Endothelial cell of umbilical vein (primary cell): Measurements from ENCODE around the gene XYLB.

Experiments used
- EZH2 ChIP-seq: IDR thresholded peaks from 2 replicates; pipeline ENCODE4 v1.6.1; 2012; ENCODE audit warnings: borderline replicate concordance, low read depth, mild to moderate bottlenecking, moderate library complexity, low read length, inconsistent platforms; ENCODE audit not compliant: severe bottlenecking
- JUN ChIP-seq: IDR thresholded peaks from 2 replicates; pipeline ENCODE4 v1.6.1; 2011; ENCODE audit warnings: borderline replicate concordance, low read depth; ENCODE audit not compliant: insufficient read length, insufficient read depth
- POLR2AphosphoS5 ChIP-seq: IDR thresholded peaks from 2 replicates; pipeline ENCODE4 v1.6.1; 2012; ENCODE audit warnings: low read depth, mild to moderate bottlenecking, control low read depth, low read length, moderate library complexity; ENCODE audit not compliant: insufficient read depth
- TF ChIP-seq, protein P1 (sequence below), 2 donors: IDR thresholded peaks; 1 replicate in 1 of 2; 2 replicates in 1 of 2; pipeline ENCODE4 v1.5.1; 2011; ENCODE audit warnings: low read length in 2 of 2, mild to moderate bottlenecking in 2 of 2, moderate library complexity in 2 of 2, control low read depth in 1 of 2, inconsistent platforms in 1 of 2, low read depth in 1 of 2; ENCODE audit not compliant: insufficient read depth in 1 of 2; ENCODE audit errors: extremely low read depth in 1 of 2
- TF ChIP-seq, protein P2 (sequence below): IDR thresholded peaks from 2 replicates; pipeline ENCODE4 v1.6.1; 2011; ENCODE audit not compliant: insufficient read depth, insufficient read length

DNA sequence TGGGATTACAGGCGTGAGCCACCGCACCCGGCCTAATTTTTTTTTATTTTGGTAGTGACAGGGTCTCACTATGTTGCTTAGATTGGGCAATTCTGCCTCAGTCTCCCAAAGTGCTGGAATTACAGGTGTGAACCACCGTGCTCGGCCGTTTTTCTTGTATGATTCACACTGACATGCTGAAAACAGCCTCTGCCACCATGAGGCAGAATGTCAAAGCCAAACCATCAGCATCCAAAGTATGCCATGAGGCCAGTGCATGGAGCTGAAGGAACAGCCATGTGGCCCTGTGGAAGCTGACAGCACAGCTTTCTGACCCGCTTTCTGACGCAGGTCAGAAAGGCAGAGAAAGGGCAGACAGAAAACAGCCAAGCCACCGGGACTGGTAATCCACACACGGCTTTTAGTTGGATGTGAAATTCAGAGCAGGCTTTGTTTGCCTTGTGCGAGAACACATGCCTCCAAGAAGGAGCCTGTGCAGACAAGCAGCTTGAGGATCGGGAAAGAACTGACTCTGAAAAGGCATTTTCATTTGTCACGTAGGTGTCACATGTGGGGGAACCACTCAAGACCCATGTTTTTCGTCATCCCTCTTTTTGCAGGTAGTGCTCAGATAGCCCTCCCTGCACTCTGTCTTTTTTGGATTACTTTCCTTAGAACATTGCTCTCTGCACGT, 25.1 kb downstream of the XYLB start:
- TF ChIP-seq, protein P1, sequence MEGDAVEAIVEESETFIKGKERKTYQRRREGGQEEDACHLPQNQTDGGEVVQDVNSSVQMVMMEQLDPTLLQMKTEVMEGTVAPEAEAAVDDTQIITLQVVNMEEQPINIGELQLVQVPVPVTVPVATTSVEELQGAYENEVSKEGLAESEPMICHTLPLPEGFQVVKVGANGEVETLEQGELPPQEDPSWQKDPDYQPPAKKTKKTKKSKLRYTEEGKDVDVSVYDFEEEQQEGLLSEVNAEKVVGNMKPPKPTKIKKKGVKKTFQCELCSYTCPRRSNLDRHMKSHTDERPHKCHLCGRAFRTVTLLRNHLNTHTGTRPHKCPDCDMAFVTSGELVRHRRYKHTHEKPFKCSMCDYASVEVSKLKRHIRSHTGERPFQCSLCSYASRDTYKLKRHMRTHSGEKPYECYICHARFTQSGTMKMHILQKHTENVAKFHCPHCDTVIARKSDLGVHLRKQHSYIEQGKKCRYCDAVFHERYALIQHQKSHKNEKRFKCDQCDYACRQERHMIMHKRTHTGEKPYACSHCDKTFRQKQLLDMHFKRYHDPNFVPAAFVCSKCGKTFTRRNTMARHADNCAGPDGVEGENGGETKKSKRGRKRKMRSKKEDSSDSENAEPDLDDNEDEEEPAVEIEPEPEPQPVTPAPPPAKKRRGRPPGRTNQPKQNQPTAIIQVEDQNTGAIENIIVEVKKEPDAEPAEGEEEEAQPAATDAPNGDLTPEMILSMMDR (IDR thresholded peaks at IDR 0.05; ENCODE audit: extremely low read depth in 1 of 2, insufficient read depth in 1 of 2, low read depth in 1 of 2, low read length in 2 of 2): no peak
- TF ChIP-seq, protein P2, sequence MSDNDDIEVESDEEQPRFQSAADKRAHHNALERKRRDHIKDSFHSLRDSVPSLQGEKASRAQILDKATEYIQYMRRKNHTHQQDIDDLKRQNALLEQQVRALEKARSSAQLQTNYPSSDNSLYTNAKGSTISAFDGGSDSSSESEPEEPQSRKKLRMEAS: no peak
- TF ChIP-seq JUN (no peak), POLR2AphosphoS5 (no peak), EZH2 (no peak)
